DOHH2 (cell line): Measurements from ENCODE around the gene AK6.

ENCODE experiments used
- H3F3A ChIP-seq: fragments of 200-600 bp; sonication (generic), shearing (Covaris generic); 2 replicates; pipeline ENCODE4 v1.6.0; 2016; ENCODE audit warnings: antibody characterized with exemption, mild to moderate bottlenecking; ENCODE audit not compliant: control insufficient read depth, insufficient read depth
- H3K27ac ChIP-seq: fragments of 200-600 bp; sonication (generic); 2 replicates; pipeline ENCODE4 v1.5.1; 2014; ENCODE audit warnings: low read depth, mild to moderate bottlenecking, low read length, moderate library complexity
- H3K27me3 ChIP-seq: fragments of 200-600 bp; sonication (generic); 2 replicates; pipeline ENCODE4 v1.6.1; 2014; ENCODE audit warnings: mild to moderate bottlenecking, low read length, mixed read lengths; ENCODE audit not compliant: control insufficient read depth
- H3K36me3 ChIP-seq: fragments of 200-600 bp; sonication (generic); 2 replicates; pipeline ENCODE4 v1.6.1; 2014; ENCODE audit warnings: mild to moderate bottlenecking, low read length, moderate library complexity, mixed read lengths; ENCODE audit not compliant: control insufficient read depth
- H3K4me1 ChIP-seq: fragments of 200-600 bp; sonication (generic); 2 replicates; pipeline ENCODE4 v1.6.1; 2014; ENCODE audit warnings: mild to moderate bottlenecking, low read length, mixed read lengths; ENCODE audit not compliant: control insufficient read depth
- H3K4me2 ChIP-seq: fragments of 200-600 bp; sonication (generic); 2 replicates; pipeline ENCODE4 v1.6.0; 2014; ENCODE audit warnings: mild to moderate bottlenecking, low read length, moderate library complexity
- H3K4me3 ChIP-seq: fragments of 200-600 bp; sonication (generic); 2 replicates; pipeline ENCODE4 v1.5.1; 2014; ENCODE audit warnings: mild to moderate bottlenecking, low read length, mixed read lengths
- H3K79me2 ChIP-seq: fragments of 200-600 bp; sonication (generic); 2 replicates; pipeline ENCODE4 v1.6.1; 2014; ENCODE audit warnings: mild to moderate bottlenecking, low read length, mixed read lengths; ENCODE audit not compliant: control insufficient read depth
- H3K9me2 ChIP-seq: fragments of 200-600 bp; sonication (generic); replicated peaks from 2 replicates; pipeline ENCODE4 v1.6.1; 2014; ENCODE audit warnings: mild to moderate bottlenecking, low read length, mixed read lengths; ENCODE audit not compliant: control insufficient read depth
- H3K9me3 ChIP-seq: fragments of 200-600 bp; sonication (generic); 2 replicates; pipeline ENCODE4 v1.6.1; 2014; ENCODE audit warnings: antibody characterized with exemption, low read length, mixed read lengths; ENCODE audit not compliant: control insufficient read depth, insufficient read depth
- H4K20me1 ChIP-seq: fragments of 200-600 bp; sonication (generic); 2 replicates; pipeline ENCODE4 v1.6.0; 2014; ENCODE audit warnings: low read depth, mild to moderate bottlenecking, antibody characterized with exemption, low read length, moderate library complexity; ENCODE audit not compliant: control insufficient read depth, insufficient read depth
- EZH2phosphoT487 ChIP-seq: fragments of 200-600 bp; sonication (generic); IDR thresholded peaks from 2 replicates; pipeline ENCODE4 v1.6.1; 2017; ENCODE audit warnings: borderline replicate concordance, mild to moderate bottlenecking, antibody characterized with exemption, low read length, moderate library complexity, mixed read lengths
- TF ChIP-seq, protein P1 (sequence below): fragments of 200-600 bp; sonication (generic); IDR thresholded peaks from one replicate; pipeline ENCODE4 v1.5.1; 2014; ENCODE audit warnings: antibody characterized with exemption, mild to moderate bottlenecking, low read depth, low read length; ENCODE audit not compliant: poor library complexity, severe bottlenecking

Gene AK6

DNA sequence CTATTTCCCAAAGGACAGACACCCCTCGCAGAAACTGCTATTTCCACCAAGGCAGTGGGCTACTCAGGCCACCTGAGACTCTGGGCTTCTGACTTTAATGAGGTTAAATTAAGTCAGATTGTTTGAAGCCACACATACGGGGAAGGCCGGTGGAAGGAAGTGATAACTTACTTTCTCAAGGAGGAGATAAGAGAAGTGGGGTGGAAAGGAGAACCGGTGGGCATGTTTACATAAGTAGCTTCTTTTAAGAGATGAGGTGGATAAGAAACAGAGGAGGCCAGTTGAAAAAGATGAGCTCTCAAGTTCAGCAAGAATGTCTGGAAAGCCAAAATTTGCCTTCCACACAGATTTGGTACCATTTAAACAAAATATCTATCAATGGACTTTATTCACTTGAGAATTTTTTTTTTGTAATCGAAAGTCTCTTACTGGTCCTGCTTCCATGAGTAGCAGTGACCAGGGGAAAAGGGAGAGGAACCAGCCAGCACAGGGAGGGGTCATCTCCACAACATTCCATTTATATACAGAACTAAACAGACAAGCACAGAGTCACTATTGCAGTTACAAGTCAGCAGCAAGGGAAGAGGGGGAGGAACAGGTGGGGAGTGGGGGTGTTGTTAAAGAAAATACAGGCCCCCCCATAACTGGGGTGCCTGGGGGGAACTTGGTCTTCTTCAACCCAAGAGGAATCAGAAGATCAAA, 56.7 kb downstream of the AK6 start:
- TF ChIP-seq EZH2phosphoT487, result no peak
- TF ChIP-seq, protein P1, sequence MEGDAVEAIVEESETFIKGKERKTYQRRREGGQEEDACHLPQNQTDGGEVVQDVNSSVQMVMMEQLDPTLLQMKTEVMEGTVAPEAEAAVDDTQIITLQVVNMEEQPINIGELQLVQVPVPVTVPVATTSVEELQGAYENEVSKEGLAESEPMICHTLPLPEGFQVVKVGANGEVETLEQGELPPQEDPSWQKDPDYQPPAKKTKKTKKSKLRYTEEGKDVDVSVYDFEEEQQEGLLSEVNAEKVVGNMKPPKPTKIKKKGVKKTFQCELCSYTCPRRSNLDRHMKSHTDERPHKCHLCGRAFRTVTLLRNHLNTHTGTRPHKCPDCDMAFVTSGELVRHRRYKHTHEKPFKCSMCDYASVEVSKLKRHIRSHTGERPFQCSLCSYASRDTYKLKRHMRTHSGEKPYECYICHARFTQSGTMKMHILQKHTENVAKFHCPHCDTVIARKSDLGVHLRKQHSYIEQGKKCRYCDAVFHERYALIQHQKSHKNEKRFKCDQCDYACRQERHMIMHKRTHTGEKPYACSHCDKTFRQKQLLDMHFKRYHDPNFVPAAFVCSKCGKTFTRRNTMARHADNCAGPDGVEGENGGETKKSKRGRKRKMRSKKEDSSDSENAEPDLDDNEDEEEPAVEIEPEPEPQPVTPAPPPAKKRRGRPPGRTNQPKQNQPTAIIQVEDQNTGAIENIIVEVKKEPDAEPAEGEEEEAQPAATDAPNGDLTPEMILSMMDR, result no peak
- Histone ChIP-seq H3K9me3 (peaks cover 12% of the 10 kb centered on the region; the same call in 1 of the 2 replicates), H4K20me1 (no peaks in the 10 kb centered on the region), H3K4me3 (no peak overlapping the region), H3K4me2 (no peak overlapping the region), H3K36me3 (peaks cover 18% of the 10 kb centered on the region), H3K27ac (no peak overlapping the region), H3K27me3 (no peaks in the 10 kb centered on the region), H3K4me1 (peaks cover 9% of the 10 kb centered on the region), H3F3A (no peaks in the 10 kb centered on the region), H3K9me2 (no peaks in the 10 kb centered on the region), H3K79me2 (no peaks in the 10 kb centered on the region)

DNA sequence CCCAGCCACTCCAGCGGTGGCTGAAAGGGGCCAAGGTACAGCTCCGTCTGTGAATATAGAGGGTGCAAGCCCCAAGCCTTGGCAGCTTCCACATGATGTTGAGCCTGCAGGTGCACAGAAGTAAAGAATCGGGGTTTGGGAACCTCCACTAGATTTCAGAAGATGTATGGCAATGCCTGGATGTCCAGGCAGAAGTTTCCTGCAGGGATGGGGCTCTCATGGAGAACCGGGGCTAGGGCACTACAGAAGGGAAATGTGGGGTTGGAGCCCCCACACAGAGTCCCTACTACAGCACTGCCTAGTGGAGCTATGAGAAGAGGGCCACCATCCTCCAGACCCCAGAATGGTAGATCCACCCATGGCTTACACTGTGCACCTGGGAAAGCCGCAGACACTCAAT, 59.9 kb downstream of the AK6 start:
- Histone ChIP-seq H3K27me3 (no peaks in the 10 kb centered on the region), H3K9me2 (no peaks in the 10 kb centered on the region), H3K4me3 (no peak overlapping the region), H3K27ac (no peak overlapping the region), H3F3A (no peaks in the 10 kb centered on the region), H3K4me1 (peaks cover 9% of the 10 kb centered on the region), H4K20me1 (no peaks in the 10 kb centered on the region), H3K79me2 (no peaks in the 10 kb centered on the region), H3K9me3 (peaks cover 12% of the 10 kb centered on the region; the same call in 1 of the 2 replicates), H3K4me2 (no peak overlapping the region), H3K36me3 (peaks cover 18% of the 10 kb centered on the region)
- TF ChIP-seq EZH2phosphoT487, result no peak
- TF ChIP-seq, protein P1, result no peak

DNA sequence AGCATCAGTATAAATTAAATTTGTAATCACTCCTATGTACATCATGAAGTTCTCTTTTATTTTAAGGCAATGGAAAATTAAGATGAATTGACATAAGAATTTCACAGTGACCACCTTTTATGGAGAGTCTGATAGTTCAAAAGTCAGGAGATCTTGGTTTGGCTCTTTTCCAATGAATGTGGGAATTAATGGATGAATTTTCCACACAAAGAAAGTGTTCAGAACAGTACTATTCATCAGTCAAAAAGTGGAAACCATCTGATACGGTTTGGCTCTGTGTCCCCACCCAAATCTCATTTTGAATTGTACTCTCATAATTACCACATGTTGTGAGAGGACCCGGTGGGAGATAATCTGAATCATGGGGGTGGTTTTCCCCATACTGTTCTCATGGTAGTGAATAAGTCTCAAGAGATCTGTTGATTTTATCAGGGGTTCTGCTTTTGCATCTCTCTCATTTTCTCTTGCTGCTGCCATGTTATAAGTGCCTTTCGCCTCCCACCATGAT, 61.2 kb downstream of the AK6 start:
- H3K9me3 ChIP-seq, result peaks cover 12% of the 10 kb centered on the region; the same call in 1 of the 2 replicates
- TF ChIP-seq, protein P1, result no peak
- TF ChIP-seq EZH2phosphoT487, result no peak
- H4K20me1 ChIP-seq, result no peaks in the 10 kb centered on the region
- no peak overlapping the region for H3K27ac ChIP-seq
- peaks cover 5% of the 10 kb centered on the region for H3K4me1 ChIP-seq
- no peak overlapping the region for H3K4me2 ChIP-seq
- no peaks in the 10 kb centered on the region for H3F3A ChIP-seq
- no peaks in the 10 kb centered on the region for H3K27me3 ChIP-seq
- H3K79me2 ChIP-seq, result no peaks in the 10 kb centered on the region
- H3K4me3 ChIP-seq, result no peak overlapping the region
- H3K9me2 ChIP-seq, result no peaks in the 10 kb centered on the region
- H3K36me3 ChIP-seq, result peaks cover 12% of the 10 kb centered on the region
